Naive B cell (primary cell): ENCODE measurements around the gene LIMS2. TPM values are rescaled to one million over a fixed set of nuclear protein-coding genes. Genes with fewer than 3 reads are reported as not detected.

ENCODE experiments used
- ATAC-seq, 2 donors: fragments of 150-1000 bp; cut with Tn5 transposase; 2 replicates each; pipeline ENCODE4 v1.10.0; 2021; ENCODE audit warnings: low read depth in 2 of 2, mild to moderate bottlenecking in 2 of 2, moderate library complexity in 2 of 2
- DNase-seq: peaks from one replicate; pipeline ENCODE4 v3.0.0; 2022
- H3K27ac Mint-ChIP-seq, 6 donors: one replicate each; pipeline ENCODE4 v1.8.0; 2020 to 2022; ENCODE audit warnings: mild to moderate bottlenecking in 6 of 6, mixed read lengths in 6 of 6, moderate library complexity in 5 of 6, inconsistent platforms in 2 of 6
- H3K27me3 Mint-ChIP-seq, 3 donors: one replicate each; pipeline ENCODE4 v1.8.0; 2021 to 2022; ENCODE audit warnings: mixed read lengths in 3 of 3, mild to moderate bottlenecking in 1 of 3
- H3K36me3 Mint-ChIP-seq, 2 donors: one replicate each; pipeline ENCODE4 v1.8.0; 2020 to 2022; ENCODE audit warnings: mixed read lengths in 2 of 2, inconsistent platforms in 1 of 2, mild to moderate bottlenecking in 1 of 2
- H3K4me1 Mint-ChIP-seq, 3 donors: one replicate each; pipeline ENCODE4 v1.8.0; 2020 to 2022; ENCODE audit warnings: mixed read lengths in 3 of 3, inconsistent platforms in 1 of 3, mild to moderate bottlenecking in 1 of 3, moderate library complexity in 1 of 3
- H3K4me3 Mint-ChIP-seq, 8 donors: one replicate each; pipeline ENCODE4 v1.8.0; 2020 to 2022; ENCODE audit warnings: mild to moderate bottlenecking in 8 of 8, mixed read lengths in 8 of 8, moderate library complexity in 8 of 8, inconsistent platforms in 2 of 8
- H3K9me3 Mint-ChIP-seq, 7 donors: one replicate each; pipeline ENCODE4 v1.8.0; 2020 to 2022; ENCODE audit warnings: mixed read lengths in 7 of 7, mild to moderate bottlenecking in 5 of 7, inconsistent platforms in 2 of 7, moderate library complexity in 1 of 7
- polyA plus RNA-seq, 6 donors: library from polyadenylated mRNA; unstranded; fragments of 300-500 nt; fragmentation: Illumina TruSeq; gene quantifications; one replicate each; pipeline ENCODE4 v1.2.3, GENCODE V29; 2021; ENCODE audit warnings: low read depth in 6 of 6

The LIMS2 gene
- polyA plus RNA-seq, 6 donors from 2014 or later = 11.2 to 60.4 (median 27.7) TPM

- ATAC-seq (peak; percentile 89 to 94), DNase-seq (peak; percentile 57)
- H3K4me3 Mint-ChIP-seq = peak overlapping the region in 2 of 8 donors; percentile 51 to 52
- peaks cover 10 to 18% (median 13%) of the 10 kb centered on the region in 7 donors for H3K9me3 Mint-ChIP-seq
- H3K27me3 Mint-ChIP-seq = no peaks in the 10 kb centered on the region
- H3K36me3 Mint-ChIP-seq = peaks cover 8 to 26% of the 10 kb centered on the region in 2 donors
- peaks cover 8 to 15% (median 11%) of the 10 kb centered on the region in 3 donors for H3K4me1 Mint-ChIP-seq
- no peak overlapping the region for H3K27ac Mint-ChIP-seq
Observed at GRCh38 chr2:127695491-127696472, 20.5 kb upstream of the LIMS2 start.

- no peak for ATAC-seq
- Mint-ChIP-seq H3K4me3 (no peak overlapping the region), H3K27me3 (no peaks in the 10 kb centered on the region), H3K36me3 (peaks cover 8 to 29% of the 10 kb centered on the region in 2 donors), H3K27ac (no peak overlapping the region), H3K9me3 (peaks cover 11 to 23% (median 19%) of the 10 kb centered on the region in 7 donors), H3K4me1 (peaks cover 0 to 7% (median 6%) of the 10 kb centered on the region in 3 donors)
- DNase-seq = no peak
Observed at GRCh38 chr2:127694986-127695385, 19.7 kb upstream of the LIMS2 start.

- peaks cover 8 to 27% of the 10 kb centered on the region in 2 donors for H3K36me3 Mint-ChIP-seq
- H3K9me3 Mint-ChIP-seq = peaks cover 11 to 44% (median 30%) of the 10 kb centered on the region in 7 donors
- no peak for DNase-seq
- no peak overlapping the region for H3K4me3 Mint-ChIP-seq
- H3K27me3 Mint-ChIP-seq = no peaks in the 10 kb centered on the region
- peak overlapping the region in 1 of 6 donors; percentile 15 for H3K27ac Mint-ChIP-seq
- ATAC-seq = no peak
- no peaks in the 10 kb centered on the region for H3K4me1 Mint-ChIP-seq
Observed at GRCh38 chr2:127690696-127691095, 15.4 kb upstream of the LIMS2 start.

GRCh38 chr2:127688405-127688804, 13.1 kb upstream of the LIMS2 start:
- H3K36me3 Mint-ChIP-seq = peaks cover 8 to 27% of the 10 kb centered on the region in 2 donors
- H3K9me3 Mint-ChIP-seq = peaks cover 11 to 44% (median 30%) of the 10 kb centered on the region in 7 donors
- no peak overlapping the region for H3K27ac Mint-ChIP-seq
- no peak overlapping the region for H3K4me3 Mint-ChIP-seq
- DNase-seq (no peak), ATAC-seq (no peak)
- no peaks in the 10 kb centered on the region for H3K4me1 Mint-ChIP-seq
- no peaks in the 10 kb centered on the region for H3K27me3 Mint-ChIP-seq

GRCh38 chr2:127685410-127686080, 10.2 kb upstream of the LIMS2 start:
- Mint-ChIP-seq H3K27ac (peak overlapping the region in 1 of 6 donors; percentile 3), H3K4me1 (peaks cover 4 to 16% (median 5%) of the 10 kb centered on the region in 3 donors), H3K27me3 (peaks cover 0 to 8% (median 2%) of the 10 kb centered on the region in 3 donors), H3K4me3 (no peak overlapping the region), H3K9me3 (peaks cover 0 to 24% (median 15%) of the 10 kb centered on the region in 7 donors), H3K36me3 (peaks cover 0 to 10% of the 10 kb centered on the region in 2 donors)
- no peak for DNase-seq
- no peak for ATAC-seq

- no peak for DNase-seq
- Mint-ChIP-seq H3K36me3 (peaks cover 0 to 4% of the 10 kb centered on the region in 2 donors), H3K27ac (no peak overlapping the region)
Observed at GRCh38 chr2:127683757-127684156, 8.4 kb upstream of the LIMS2 start.

GRCh38 chr2:127683056-127683455, 7.7 kb upstream of the LIMS2 start:
- H3K36me3 Mint-ChIP-seq = no peaks in the 10 kb centered on the region
- H3K27ac Mint-ChIP-seq = no peak overlapping the region
- ATAC-seq (no peak), DNase-seq (no peak)
- H3K4me3 Mint-ChIP-seq = no peak overlapping the region
- H3K27me3 Mint-ChIP-seq = peaks cover 5 to 20% (median 11%) of the 10 kb centered on the region in 3 donors
- H3K4me1 Mint-ChIP-seq = peaks cover 9 to 25% (median 13%) of the 10 kb centered on the region in 3 donors
- H3K9me3 Mint-ChIP-seq = peaks cover 0 to 6% (median 2%) of the 10 kb centered on the region in 7 donors

More at GRCh38 chr2:127683757-127684156, 8.4 kb upstream of the LIMS2 start:
- Mint-ChIP-seq H3K9me3 (peaks cover 0 to 12% (median 7%) of the 10 kb centered on the region in 7 donors), H3K4me1 (peaks cover 6 to 18% (median 9%) of the 10 kb centered on the region in 3 donors), H3K27me3 (peaks cover 4 to 13% (median 4%) of the 10 kb centered on the region in 3 donors), H3K4me3 (peak overlapping the region in 1 of 8 donors; percentile 16)
- ATAC-seq = no peak

GRCh38 chr2:127681976-127682857, 6.9 kb upstream of the LIMS2 start:
- no peak overlapping the region for H3K27ac Mint-ChIP-seq
- H3K27me3 Mint-ChIP-seq = peaks cover 10 to 25% (median 19%) of the 10 kb centered on the region in 3 donors
- no peaks in the 10 kb centered on the region for H3K36me3 Mint-ChIP-seq
- ATAC-seq (no peak), DNase-seq (no peak)
- no peaks in the 10 kb centered on the region for H3K9me3 Mint-ChIP-seq
- peaks cover 9 to 28% (median 15%) of the 10 kb centered on the region in 3 donors for H3K4me1 Mint-ChIP-seq
- H3K4me3 Mint-ChIP-seq = peak overlapping the region in 3 of 8 donors; percentile 7 to 74 (median 60)

GRCh38 chr2:127681288-127681804, 6.0 kb upstream of the LIMS2 start:
- Mint-ChIP-seq H3K9me3 (no peaks in the 10 kb centered on the region), H3K27ac (peak overlapping the region in 1 of 6 donors; percentile 47), H3K4me3 (peak overlapping the region in 6 of 8 donors; percentile 15 to 81 (median 60)), H3K4me1 (peaks cover 9 to 28% (median 15%) of the 10 kb centered on the region in 3 donors), H3K36me3 (no peaks in the 10 kb centered on the region), H3K27me3 (peaks cover 15 to 34% (median 25%) of the 10 kb centered on the region in 3 donors)
- DNase-seq (no peak), ATAC-seq (peak; percentile 41 to 56)

- ATAC-seq (no peak), DNase-seq (no peak)
- Mint-ChIP-seq H3K9me3 (no peaks in the 10 kb centered on the region), H3K4me1 (peaks cover 13 to 31% (median 15%) of the 10 kb centered on the region in 3 donors), H3K27me3 (peaks cover 18 to 40% (median 25%) of the 10 kb centered on the region in 3 donors), H3K4me3 (peak overlapping the region in 5 of 8 donors; percentile 26 to 81 (median 65)), H3K27ac (no peak overlapping the region), H3K36me3 (no peaks in the 10 kb centered on the region)
Observed at GRCh38 chr2:127680706-127681287, 5.5 kb upstream of the LIMS2 start.

- DNase-seq (no peak), ATAC-seq (peak in 1 of 2 donors; percentile 56)
- no peaks in the 10 kb centered on the region for H3K9me3 Mint-ChIP-seq
- peaks cover 20 to 43% (median 25%) of the 10 kb centered on the region in 3 donors for H3K27me3 Mint-ChIP-seq
- no peaks in the 10 kb centered on the region for H3K36me3 Mint-ChIP-seq
- peaks cover 15 to 35% (median 15%) of the 10 kb centered on the region in 3 donors for H3K4me1 Mint-ChIP-seq
- H3K27ac Mint-ChIP-seq = no peak overlapping the region
- no peak overlapping the region for H3K4me3 Mint-ChIP-seq
Observed at GRCh38 chr2:127679680-127680361, 4.5 kb upstream of the LIMS2 start.
